Muscle layer of duodenum (tissue), 2 donors: ENCODE data around the gene CSNK1D.
A peak's percentile ranks its signal among the peaks of the same experiment; 100 is the strongest.
"Not testable (repeated sequence)": the region's sequence is repeated elsewhere in the genome, so short reads cannot be mapped to it uniquely, and the experiment has no call there.

Experiments used
- H3K27ac ChIP-seq: one replicate; pipeline ENCODE4 v1.7.0; 2013; ENCODE audit warnings: mild to moderate bottlenecking, low read length
- H3K27me3 ChIP-seq: one replicate; pipeline ENCODE4 v1.7.0; 2013; ENCODE audit warnings: low read depth, mild to moderate bottlenecking, control low read depth, low read length
- H3K36me3 ChIP-seq, 2 donors: one replicate each; pipeline ENCODE4 v1.7.0; 2013; ENCODE audit warnings: low read length in 2 of 2, control low read depth in 1 of 2, mild to moderate bottlenecking in 1 of 2; ENCODE audit not compliant: insufficient read depth in 2 of 2, control insufficient read depth in 1 of 2
- H3K4me1 ChIP-seq, 2 donors: one replicate each; pipeline ENCODE4 v1.7.0; 2013; ENCODE audit warnings: low read length in 2 of 2, mild to moderate bottlenecking in 2 of 2, control low read depth in 1 of 2, moderate library complexity in 1 of 2; ENCODE audit not compliant: insufficient read depth in 2 of 2, control insufficient read depth in 1 of 2
- H3K4me3 ChIP-seq, 2 donors: one replicate each; pipeline ENCODE4 v1.7.0; 2013; ENCODE audit warnings: low read length in 2 of 2, low read depth in 1 of 2, mild to moderate bottlenecking in 1 of 2
- H3K9me3 ChIP-seq, 2 donors: one replicate each; pipeline ENCODE4 v1.7.0; 2013; ENCODE audit warnings: low read length in 2 of 2, control low read depth in 1 of 2, mild to moderate bottlenecking in 1 of 2; ENCODE audit not compliant: control insufficient read depth in 1 of 2
- donor health status: healthy.

CSNK1D gene

DNA sequence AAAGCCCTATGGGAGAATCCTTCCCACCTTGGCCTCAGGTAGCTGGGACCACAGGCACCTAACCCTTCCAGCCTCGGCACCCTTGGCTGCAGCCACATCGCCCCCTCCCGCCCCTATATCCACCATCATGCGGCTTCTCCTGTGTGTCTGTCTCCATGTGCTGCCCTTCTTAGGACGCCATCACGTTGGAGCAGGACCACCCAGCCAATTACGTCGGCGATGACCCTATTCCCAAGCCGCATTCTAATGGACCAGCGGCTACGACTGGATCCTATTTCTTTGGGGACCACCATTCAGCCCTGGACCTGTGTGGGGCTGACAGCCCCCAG lies 57.6 kb downstream of the CSNK1D start:
- Histone ChIP-seq H3K27ac (peak overlapping the region; percentile 51), H3K27me3 (no peaks in the 10 kb centered on the region), H3K4me3 (no peak overlapping the region), H3K4me1 (peaks cover 0 to 34% of the 10 kb centered on the region in 2 donors), H3K36me3 (no peaks in the 10 kb centered on the region), H3K9me3 (no peaks in the 10 kb centered on the region)

- Histone ChIP-seq H3K4me1 (peaks cover 0 to 34% of the 10 kb centered on the region in 2 donors), H3K9me3 (no peaks in the 10 kb centered on the region), H3K27me3 (no peaks in the 10 kb centered on the region), H3K4me3 (no peak overlapping the region), H3K27ac (peak overlapping the region; percentile 51), H3K36me3 (no peaks in the 10 kb centered on the region)
These were observed 58.2 kb downstream of the CSNK1D start for GRCh38 chr17:82215095-82215971.

GRCh38 chr17:82214012-82214628 lies 59.4 kb downstream of the CSNK1D start:
- Histone ChIP-seq H3K36me3 (no peaks in the 10 kb centered on the region), H3K9me3 (no peaks in the 10 kb centered on the region), H3K4me1 (peaks cover 0 to 34% of the 10 kb centered on the region in 2 donors), H3K4me3 (no peak overlapping the region), H3K27ac (no peak overlapping the region), H3K27me3 (no peaks in the 10 kb centered on the region)

DNA sequence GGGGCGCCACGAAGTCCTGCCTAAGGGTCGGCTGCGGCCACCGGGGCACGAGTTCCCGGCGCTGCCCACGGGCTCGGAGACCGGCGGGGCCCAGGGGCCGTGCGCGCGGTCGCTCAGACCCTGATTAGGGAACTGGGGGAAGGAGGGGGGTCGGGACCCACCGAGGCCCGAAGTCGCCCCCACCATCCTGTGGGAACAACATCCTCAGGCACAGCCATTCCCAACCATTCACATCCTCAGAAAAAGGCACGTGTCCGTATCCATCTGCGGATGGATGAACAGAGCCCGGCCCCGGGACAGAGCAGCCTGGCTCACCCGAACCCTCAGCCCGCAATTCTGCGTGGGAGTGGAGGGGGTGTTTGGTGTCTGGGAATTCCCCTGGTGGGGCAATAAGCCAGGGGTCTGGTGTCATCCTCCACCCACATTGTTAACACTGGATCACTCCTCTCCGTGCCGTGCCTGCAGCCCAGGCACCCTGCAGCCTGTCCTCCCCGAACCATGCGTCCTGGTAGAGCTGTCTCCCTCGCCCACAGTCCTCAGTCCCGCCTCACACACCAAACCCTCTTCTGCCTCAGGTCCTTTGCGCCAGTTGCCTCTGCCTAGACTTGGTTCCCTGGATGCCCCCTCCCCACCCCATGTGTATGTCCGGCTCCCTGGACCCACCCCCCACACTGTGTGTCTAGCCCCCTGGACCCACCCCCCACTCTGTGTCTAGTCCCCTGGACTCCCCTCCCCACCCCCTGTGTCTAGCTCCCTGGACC lies 60.1 kb downstream of the CSNK1D start:
- Histone ChIP-seq H3K27ac (no peak overlapping the region), H3K27me3 (no peaks in the 10 kb centered on the region), H3K4me1 (peaks cover 0 to 34% of the 10 kb centered on the region in 2 donors), H3K36me3 (no peaks in the 10 kb centered on the region), H3K4me3 (peak overlapping the region; percentile 44 to 86), H3K9me3 (no peaks in the 10 kb centered on the region)

DNA sequence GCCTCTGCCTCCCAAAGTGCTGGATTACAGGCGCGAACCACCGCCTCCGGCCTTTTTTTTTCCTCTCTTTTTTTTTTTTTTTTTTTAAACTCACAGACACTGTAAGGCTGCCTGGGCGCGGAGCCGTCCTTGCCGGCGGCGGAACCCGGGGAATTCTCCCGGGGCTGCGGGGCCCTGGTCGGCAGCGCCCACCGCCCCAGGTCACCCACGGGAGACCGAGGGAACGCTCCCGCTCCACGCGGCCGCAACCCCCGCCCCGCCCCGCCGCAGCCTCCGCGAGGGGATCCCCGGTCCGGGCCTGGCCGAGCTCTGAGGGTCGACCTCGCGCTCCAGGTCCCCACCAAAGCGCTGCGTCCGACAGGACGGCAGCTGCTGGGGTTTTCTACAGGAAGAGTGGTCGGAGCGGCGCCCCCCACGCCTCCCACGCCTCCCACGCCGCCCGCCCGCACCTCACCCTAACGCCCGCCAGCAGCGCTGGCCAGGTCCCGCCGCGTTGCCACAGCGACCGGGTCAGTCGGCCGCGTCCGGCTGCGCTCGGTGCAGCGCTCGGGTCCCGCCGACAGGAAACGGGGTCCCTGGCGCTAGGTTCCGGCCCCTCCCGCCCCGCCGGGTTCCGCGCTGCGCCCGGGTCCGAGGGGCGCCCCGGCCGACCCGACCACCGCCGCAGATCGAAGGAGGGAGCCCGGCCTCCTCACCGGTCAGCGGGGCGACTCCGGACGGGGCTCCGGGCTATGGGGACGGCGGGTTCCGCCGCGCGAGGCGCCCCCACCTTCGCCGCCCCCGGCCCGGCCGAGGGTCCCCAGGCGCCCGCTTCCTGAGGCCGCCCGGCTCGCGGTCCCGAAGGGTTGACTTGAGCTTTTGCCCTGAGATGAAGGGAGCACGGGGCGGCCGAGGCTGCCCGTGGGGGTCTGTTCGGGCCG lies 60.9 kb downstream of the CSNK1D start, which contains the start of gene CCDC57:
Gene CCDC57, minus strand, starts transcription at position 512 of the 920 bp plus-strand sequence. CDS start 10,898 bp downstream, outside the sequence.
- no peak within 1 kb of the TSS for H3K27ac ChIP-seq
- H3K36me3 ChIP-seq, result peaks cover 0 to 2% of the 10 kb centered on the region in 2 donors
- no peaks in the 10 kb centered on the region for H3K9me3 ChIP-seq
- peaks cover 0 to 34% of the 10 kb centered on the region in 2 donors for H3K4me1 ChIP-seq
- no peaks in the 10 kb centered on the region for H3K27me3 ChIP-seq
- peak within 1 kb of the TSS; percentile 52 to 86 for H3K4me3 ChIP-seq

DNA sequence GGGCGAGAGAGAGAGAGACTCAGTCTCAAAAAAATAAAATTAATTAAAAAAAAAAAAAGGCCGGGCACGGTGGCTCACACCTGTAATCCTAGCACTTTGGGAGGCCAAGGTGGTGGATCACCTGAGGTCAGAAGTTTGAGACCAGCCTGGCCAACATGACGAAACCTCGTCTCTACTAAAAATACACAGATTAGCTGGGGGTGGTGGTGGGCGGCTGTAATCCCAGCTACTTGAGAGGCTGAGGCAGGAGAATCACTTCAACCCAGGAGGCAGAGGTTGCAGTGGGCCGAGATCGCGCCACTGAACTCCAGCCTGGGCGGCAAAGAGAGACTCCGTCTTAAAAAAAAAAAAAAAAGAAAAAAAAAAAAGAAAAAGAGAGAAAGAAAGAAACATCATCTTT lies 62.8 kb downstream of the CSNK1D start:
- H3K27ac ChIP-seq, H3K4me3 ChIP-seq, H3K36me3 ChIP-seq, H3K9me3 ChIP-seq, H3K27me3 ChIP-seq: not testable (repeated sequence)
- H3K4me1 ChIP-seq, result peaks cover 5 to 26% of the 10 kb centered on the region in 2 donors

- H3K36me3 ChIP-seq, result peaks cover 0 to 4% of the 10 kb centered on the region in 2 donors
- H3K4me1 ChIP-seq, result peaks cover 4 to 8% of the 10 kb centered on the region in 2 donors
- no peaks in the 10 kb centered on the region for H3K27me3 ChIP-seq
- H3K9me3 ChIP-seq, result no peaks in the 10 kb centered on the region
- peak overlapping the region in 1 of 2 donors; percentile 4 for H3K4me3 ChIP-seq
- peak overlapping the region; percentile 82 for H3K27ac ChIP-seq
These were observed 67.6 kb downstream of the CSNK1D start for GRCh38 chr17:82205720-82206508.

- Histone ChIP-seq H3K4me1 (peaks cover 4 to 8% of the 10 kb centered on the region in 2 donors), H3K4me3 (no peak overlapping the region), H3K36me3 (peaks cover 0 to 4% of the 10 kb centered on the region in 2 donors), H3K27ac (no peak overlapping the region), H3K27me3 (no peaks in the 10 kb centered on the region), H3K9me3 (no peaks in the 10 kb centered on the region)
These were observed 68.4 kb downstream of the CSNK1D start for GRCh38 chr17:82204831-82205719.

GRCh38 chr17:82203920-82204319 lies 69.6 kb downstream of the CSNK1D start:
- no peak overlapping the region for H3K27ac ChIP-seq
- H3K4me1 ChIP-seq, result peaks cover 4 to 8% of the 10 kb centered on the region in 2 donors
- H3K36me3 ChIP-seq, result peaks cover 0 to 4% of the 10 kb centered on the region in 2 donors
- H3K27me3 ChIP-seq, result no peaks in the 10 kb centered on the region
- no peaks in the 10 kb centered on the region for H3K9me3 ChIP-seq
- no peak overlapping the region for H3K4me3 ChIP-seq
